Tibial artery (tissue), 4 donors: Measurements from ENCODE around the gene PTPN18.

Source experiments
- DNase-seq, 2 donors: peaks; one replicate each; pipeline ENCODE4 v3.0.0-alpha.2; 2019
- H3K27ac ChIP-seq, 2 donors: fragments of 200-600 bp; sonication (generic) in 1 of 2; 1 replicate in 1 of 2; 2 replicates in 1 of 2; pipeline ENCODE4 v1.5.1; 2018 to 2019; ENCODE audit warnings: mild to moderate bottlenecking in 1 of 2
- H3K27me3 ChIP-seq, 2 donors: fragments of 200-600 bp; sonication (generic) in 1 of 2; one replicate each; pipeline versions ENCODE4 v1.5.1 to v1.6.0; 2016 to 2019
- H3K36me3 ChIP-seq, 3 donors: fragments of 200-600 bp; sonication (generic) in 2 of 3; one replicate each; pipeline ENCODE4 v1.5.1; 2016 to 2019; ENCODE audit warnings: mild to moderate bottlenecking in 2 of 3
- H3K4me1 ChIP-seq, 4 donors: fragments of 200-600 bp; sonication (generic) in 2 of 4; 1 replicate in 3 of 4; 2 replicates in 1 of 4; pipeline ENCODE4 v1.5.1; 2016 to 2019
- H3K4me3 ChIP-seq, 2 donors: fragments of 200-600 bp; sonication (generic) in 1 of 2; 1 replicate in 1 of 2; 2 replicates in 1 of 2; pipeline ENCODE4 v1.5.1; 2018 to 2019; ENCODE audit warnings: mild to moderate bottlenecking in 2 of 2
- H3K9me3 ChIP-seq, 3 donors: fragments of 200-600 bp; sonication (generic) in 1 of 3; one replicate each; pipeline ENCODE4 v1.5.1; 2016 to 2019
- intact Hi-C: fragments of 100-400 bp; cut with DNase I; formaldehyde crosslinking; loops from one replicate; pipeline ENCODE4 v1.15.0; 2023; ENCODE audit warnings: low total_unique reads
- TF ChIP-seq, protein P1 (sequence below), 2 experiments: fragments of 200-600 bp in 1 of 2; fragments of 450-650 bp in 1 of 2; IDR thresholded peaks; one replicate each; pipeline ENCODE4 v1.5.1; 2017 to 2019; ENCODE audit warnings: antibody characterized with exemption in 2 of 2, mild to moderate bottlenecking in 1 of 2, moderate library complexity in 1 of 2

The PTPN18 gene

DNA sequence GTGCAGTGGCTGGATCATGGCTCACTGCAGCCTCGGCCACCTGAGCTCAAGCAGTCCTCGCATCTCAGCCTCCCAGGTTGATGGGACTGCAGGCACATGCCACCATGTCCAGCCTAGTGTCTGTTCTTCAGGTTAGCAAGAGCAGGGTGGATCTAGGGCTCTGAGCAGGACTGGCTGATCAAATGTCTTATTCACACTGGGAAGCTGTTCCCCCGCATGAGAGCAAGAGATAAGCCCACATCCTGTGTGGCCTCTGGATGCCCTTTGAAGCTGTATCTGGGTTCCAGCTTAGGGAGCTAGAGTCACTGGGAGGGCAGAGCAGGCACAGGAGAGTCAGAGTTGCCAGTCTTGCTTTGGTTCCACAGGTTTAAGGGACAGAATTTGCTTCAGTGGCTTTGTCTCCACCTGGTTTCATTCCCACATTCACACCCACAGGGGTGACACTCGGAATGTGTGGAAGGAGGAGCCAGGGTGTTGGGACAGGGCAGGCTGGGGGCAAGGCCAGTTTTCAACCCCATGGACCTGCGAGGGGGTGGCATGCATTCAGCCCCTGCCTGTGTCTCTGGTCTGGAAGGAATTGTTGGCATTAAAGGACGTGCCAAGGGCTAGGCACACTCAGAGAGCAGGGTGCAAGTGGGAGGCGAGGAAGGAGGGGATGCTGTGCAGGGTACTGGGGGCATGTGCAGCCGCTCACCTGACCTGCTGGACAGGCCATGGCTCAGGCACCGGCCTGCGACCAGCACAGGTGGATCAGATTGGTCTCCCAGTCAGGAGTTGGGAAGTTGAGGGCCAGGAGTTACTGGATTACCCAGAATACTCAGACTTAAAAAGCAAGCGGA lies 24.5 kb downstream of the PTPN18 start:
- Histone ChIP-seq H3K36me3 (peaks cover 0 to 25% (median 5%) of the 10 kb centered on the region in 3 donors), H3K27me3 (no peaks in the 10 kb centered on the region), H3K4me1 (peaks cover 0 to 3% (median under 1%) of the 10 kb centered on the region in 4 donors), H3K4me3 (no peak overlapping the region), H3K27ac (no peak overlapping the region), H3K9me3 (no peaks in the 10 kb centered on the region)
- DNase-seq, result no peak
- TF ChIP-seq, protein P1, sequence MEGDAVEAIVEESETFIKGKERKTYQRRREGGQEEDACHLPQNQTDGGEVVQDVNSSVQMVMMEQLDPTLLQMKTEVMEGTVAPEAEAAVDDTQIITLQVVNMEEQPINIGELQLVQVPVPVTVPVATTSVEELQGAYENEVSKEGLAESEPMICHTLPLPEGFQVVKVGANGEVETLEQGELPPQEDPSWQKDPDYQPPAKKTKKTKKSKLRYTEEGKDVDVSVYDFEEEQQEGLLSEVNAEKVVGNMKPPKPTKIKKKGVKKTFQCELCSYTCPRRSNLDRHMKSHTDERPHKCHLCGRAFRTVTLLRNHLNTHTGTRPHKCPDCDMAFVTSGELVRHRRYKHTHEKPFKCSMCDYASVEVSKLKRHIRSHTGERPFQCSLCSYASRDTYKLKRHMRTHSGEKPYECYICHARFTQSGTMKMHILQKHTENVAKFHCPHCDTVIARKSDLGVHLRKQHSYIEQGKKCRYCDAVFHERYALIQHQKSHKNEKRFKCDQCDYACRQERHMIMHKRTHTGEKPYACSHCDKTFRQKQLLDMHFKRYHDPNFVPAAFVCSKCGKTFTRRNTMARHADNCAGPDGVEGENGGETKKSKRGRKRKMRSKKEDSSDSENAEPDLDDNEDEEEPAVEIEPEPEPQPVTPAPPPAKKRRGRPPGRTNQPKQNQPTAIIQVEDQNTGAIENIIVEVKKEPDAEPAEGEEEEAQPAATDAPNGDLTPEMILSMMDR (IDR thresholded peaks at IDR 0.05), result no peak
- intact Hi-C loops, result no loop called here

- H3K4me3 ChIP-seq, result no peak overlapping the region
- DNase-seq, result no peak
- intact Hi-C loops, result no loop called here
- no peaks in the 10 kb centered on the region for H3K27me3 ChIP-seq
- H3K27ac ChIP-seq, result no peak overlapping the region
- TF ChIP-seq, protein P1 (IDR thresholded peaks at IDR 0.05), result no peak
- H3K36me3 ChIP-seq, result peaks cover 0 to 16% (median 0%) of the 10 kb centered on the region in 3 donors
- no peaks in the 10 kb centered on the region for H3K9me3 ChIP-seq
- no peaks in the 10 kb centered on the region for H3K4me1 ChIP-seq
Measured at GRCh38 chr2:130381145-130381544, 25.3 kb downstream of the PTPN18 start.

DNA sequence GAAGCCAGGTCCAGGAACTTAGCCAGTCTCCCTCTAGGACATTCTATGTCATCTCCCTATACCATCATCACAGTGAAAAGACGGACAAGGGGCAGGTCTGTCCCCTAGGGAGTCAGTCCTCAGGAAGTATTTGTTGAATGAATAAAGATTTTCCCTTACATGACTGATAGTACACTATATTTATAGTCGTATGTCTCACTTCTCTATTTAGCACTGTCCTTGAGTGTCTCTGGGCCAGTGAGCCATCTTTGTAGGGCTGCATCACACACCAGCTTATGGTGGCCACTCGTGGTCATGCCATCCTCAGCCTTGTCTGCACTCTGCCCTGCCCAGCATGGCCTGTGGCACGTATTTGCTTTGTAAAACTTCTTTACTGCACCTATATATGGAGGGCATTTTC lies 25.8 kb downstream of the PTPN18 start:
- intact Hi-C loops, result no loop called here
- H3K27me3 ChIP-seq, result no peaks in the 10 kb centered on the region
- TF ChIP-seq, protein P1 (IDR thresholded peaks at IDR 0.05), result no peak
- no peak for DNase-seq
- H3K27ac ChIP-seq, result no peak overlapping the region
- no peaks in the 10 kb centered on the region for H3K4me1 ChIP-seq
- H3K36me3 ChIP-seq, result peaks cover 0 to 13% (median 0%) of the 10 kb centered on the region in 3 donors
- no peak overlapping the region for H3K4me3 ChIP-seq
- H3K9me3 ChIP-seq, result no peaks in the 10 kb centered on the region

DNA sequence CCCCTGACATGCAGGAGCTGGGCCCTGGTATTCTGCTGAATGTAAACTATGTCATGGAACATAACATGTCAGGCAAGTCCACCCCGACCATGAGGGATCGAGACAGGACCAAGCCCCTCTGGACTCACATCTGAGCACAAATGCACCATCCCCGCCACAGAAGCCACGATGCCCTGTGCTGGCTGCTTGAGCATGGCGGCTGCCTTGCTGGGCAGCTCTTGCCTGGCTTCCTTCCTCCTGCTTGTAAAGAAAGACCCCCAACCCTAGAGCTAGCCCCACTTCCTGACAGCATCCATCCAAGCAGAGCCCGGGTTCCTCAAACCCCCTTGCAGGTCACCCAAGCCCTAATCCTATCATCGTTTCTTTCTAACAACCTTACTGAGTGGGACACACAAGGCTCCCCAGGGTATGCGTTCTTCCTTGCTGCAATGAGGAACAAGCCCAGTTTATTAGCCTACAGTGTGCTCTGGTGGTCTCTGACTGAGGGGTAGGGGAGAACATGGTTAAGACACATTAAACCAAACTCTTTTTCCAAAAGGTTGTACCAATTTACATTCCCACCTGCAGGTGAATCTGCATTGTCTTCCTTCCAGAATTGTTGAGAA lies 26.6 kb downstream of the PTPN18 start:
- intact Hi-C loops, result no loop called here
- DNase-seq, result no peak
- no peaks in the 10 kb centered on the region for H3K9me3 ChIP-seq
- H3K4me3 ChIP-seq, result no peak overlapping the region
- H3K27ac ChIP-seq, result no peak overlapping the region
- TF ChIP-seq, protein P1 (IDR thresholded peaks at IDR 0.05), result no peak
- peaks cover 0 to 10% (median 0%) of the 10 kb centered on the region in 3 donors for H3K36me3 ChIP-seq
- H3K27me3 ChIP-seq, result no peaks in the 10 kb centered on the region
- H3K4me1 ChIP-seq, result no peaks in the 10 kb centered on the region

DNA sequence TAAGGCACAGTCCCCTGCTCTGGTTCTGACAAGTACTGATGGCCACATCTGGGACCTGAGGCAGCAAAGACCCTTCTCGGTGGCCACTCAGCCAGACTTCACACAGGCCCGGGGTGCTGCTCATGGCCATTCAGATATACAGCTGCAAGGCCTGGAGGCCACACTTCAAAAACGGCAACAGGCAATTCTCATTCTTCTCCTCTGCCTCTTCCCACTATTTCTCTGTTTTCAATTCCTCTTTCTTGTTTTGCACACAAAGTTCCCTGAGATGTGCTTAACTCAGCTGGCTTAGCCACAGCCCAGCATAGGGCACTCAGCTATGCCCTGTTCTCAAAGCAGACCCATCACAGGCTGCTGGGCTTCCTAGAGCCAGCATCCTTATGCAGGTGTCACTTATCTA lies 29.9 kb downstream of the PTPN18 start:
- Histone ChIP-seq H3K27ac (no peak overlapping the region), H3K4me3 (no peak overlapping the region), H3K4me1 (peaks cover 0 to 17% (median 4%) of the 10 kb centered on the region in 4 donors), H3K27me3 (no peaks in the 10 kb centered on the region), H3K36me3 (peaks cover 0 to 10% (median 0%) of the 10 kb centered on the region in 3 donors), H3K9me3 (no peaks in the 10 kb centered on the region)
- no peak for DNase-seq
- TF ChIP-seq, protein P1 (IDR thresholded peaks at IDR 0.05), result no peak
- intact Hi-C loops, result no loop called here
